Caki2 (cell line): ENCODE results near the gene FAM221B. TPM values are rescaled to one million over a fixed set of nuclear protein-coding genes. Genes with fewer than 3 reads are reported as not detected.
A peak's percentile ranks its signal among the peaks of the same experiment; 100 is the strongest.

Experiments
- DNase-seq: peaks from one replicate; pipeline ENCODE4 v3.0.0-alpha.2; 2015; ENCODE audit warnings: low read depth
- in situ Hi-C: cut with HindIII; loops from 2 replicates; pipeline ENCODE4 v1.10.0; 2016; ENCODE audit warnings: low sequenced_read_pairs, low pct_unique_long_range_greater_than_20kb, mixed read lengths
- total RNA-seq: library from RNA; depleted of rRNA; stranded (reverse); fragments of >200 nt; shearing (Covaris generic); gene quantifications from 2 replicates; pipeline ENCODE4 v1.2.3, GENCODE V29; 2014; ENCODE audit warnings: low replicate concordance

The FAM221B gene
- total RNA-seq, 1 experiment from 2014 or later: not detected

- no peak for DNase-seq
- in situ Hi-C loops: no loop called here
Observed at GRCh38 chr9:35852876-35853865, 24.6 kb upstream of the FAM221B start.

DNA sequence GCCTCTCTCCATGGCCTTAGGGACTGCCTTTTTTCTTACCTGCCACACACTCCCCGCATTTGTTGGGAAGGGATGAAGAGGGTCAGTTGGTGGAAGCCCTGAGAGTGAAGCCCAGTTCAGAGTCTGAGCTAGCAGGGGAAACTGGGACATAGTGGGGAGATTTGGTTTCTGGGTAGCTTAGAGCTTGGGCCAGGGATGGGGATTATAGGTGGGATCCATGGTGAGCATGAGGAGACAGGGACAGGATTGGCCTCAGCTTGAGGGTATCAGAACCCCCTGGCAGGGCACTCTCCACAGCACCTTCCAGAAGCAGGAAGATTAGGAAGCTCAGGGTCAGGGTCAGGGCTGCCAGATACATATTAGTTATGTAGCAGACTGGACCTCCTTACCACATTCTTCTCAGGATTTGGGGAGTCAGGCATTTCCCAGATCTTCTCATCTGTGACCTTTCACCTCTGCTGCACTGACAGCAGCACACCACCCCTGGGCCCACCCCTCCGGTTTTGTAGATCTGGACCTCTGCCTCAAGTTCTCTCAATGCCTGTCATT, 23.8 kb upstream of the FAM221B start:
- in situ Hi-C loops: no loop called here
- no peak for DNase-seq

GRCh38 chr9:35847792-35848572, 19.4 kb upstream of the FAM221B start:
- no peak for DNase-seq
- in situ Hi-C loops: no loop called here

- in situ Hi-C loops: no loop called here
- no peak for DNase-seq
Observed at GRCh38 chr9:35845824-35846771, 17.6 kb upstream of the FAM221B start.

GRCh38 chr9:35844628-35845270, 16.2 kb upstream of the FAM221B start:
- DNase-seq: peak; percentile 31
- in situ Hi-C loops: no loop called here

DNA sequence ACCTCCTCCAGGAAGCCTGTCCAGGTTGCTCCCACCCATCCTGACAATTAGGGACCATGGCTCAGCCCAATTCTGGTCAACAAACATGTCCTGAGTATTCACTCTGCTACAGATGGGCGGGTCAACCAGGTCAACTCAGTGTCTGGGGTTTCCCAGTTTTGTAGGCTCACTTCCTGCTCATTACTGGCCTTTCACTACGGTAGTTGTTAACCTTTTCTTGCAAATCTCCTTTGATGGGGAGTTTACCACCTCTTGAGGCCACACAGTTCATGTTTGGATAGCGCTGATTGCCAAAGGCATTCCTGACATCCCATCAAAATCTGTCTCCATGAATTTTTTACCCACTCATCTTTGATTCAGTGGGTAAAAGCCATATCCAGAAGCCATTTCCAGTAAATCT, 14.3 kb upstream of the FAM221B start:
- in situ Hi-C loops: no loop called here
- no peak for DNase-seq

- DNase-seq: no peak
- in situ Hi-C loops: no loop called here
Observed at GRCh38 chr9:35842020-35842745, 13.7 kb upstream of the FAM221B start.

DNA sequence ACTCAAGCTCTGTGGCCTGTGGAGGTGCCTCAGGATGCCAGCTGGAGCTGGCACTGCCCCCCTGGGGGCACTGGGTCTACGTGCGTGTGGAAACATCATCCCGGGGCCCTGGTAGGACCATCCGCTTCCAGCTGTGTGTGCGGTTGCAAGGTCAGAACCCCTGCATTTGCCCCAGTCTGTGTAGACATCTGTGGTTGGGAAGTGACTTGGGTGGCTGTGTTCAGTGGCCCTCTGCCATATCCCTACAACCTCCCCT, 13.0 kb upstream of the FAM221B start:
- no peak for DNase-seq
- in situ Hi-C loops: no loop called here

DNA sequence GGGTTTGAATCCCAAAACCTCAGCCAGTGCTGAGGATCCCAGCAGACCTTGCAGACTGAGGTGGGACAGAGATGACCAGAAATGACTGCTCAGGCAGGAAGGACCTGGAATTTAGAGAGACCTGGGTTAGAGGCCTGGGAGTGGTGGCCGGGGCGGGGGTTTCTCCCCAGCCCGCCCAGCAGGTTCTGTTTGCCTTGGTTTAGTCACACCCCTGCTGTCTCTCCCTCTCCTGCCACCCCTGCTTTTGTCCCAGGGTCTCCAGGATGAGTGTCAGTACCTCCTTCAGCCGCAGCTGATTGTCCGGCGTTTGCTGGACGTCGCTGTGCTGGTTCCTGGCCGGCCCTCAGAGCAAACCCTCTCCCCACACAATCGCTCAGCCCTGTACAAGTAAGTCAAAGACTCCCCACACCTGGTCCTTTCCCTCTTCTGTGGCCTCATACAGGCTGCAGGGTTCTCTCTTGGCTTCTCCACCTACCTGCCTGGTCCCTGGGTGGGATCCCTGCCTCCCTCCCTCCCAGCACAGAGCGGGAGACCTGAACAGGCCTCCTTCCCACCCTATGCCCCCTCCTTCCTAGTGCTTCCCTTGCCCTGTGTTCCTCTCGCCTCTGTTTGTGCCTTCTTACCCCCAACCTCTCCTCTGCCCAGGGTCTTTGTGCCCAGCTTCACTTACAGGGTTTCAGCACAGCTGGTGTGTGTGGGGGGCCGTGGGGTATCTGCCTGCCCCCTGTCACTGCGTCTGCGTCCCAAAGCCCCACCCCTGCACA, 12.5 kb upstream of the FAM221B start:
- in situ Hi-C loops: no loop called here
- DNase-seq: no peak

- DNase-seq: no peak
- in situ Hi-C loops: no loop called here
Observed at GRCh38 chr9:35839926-35840325, 11.4 kb upstream of the FAM221B start.

- in situ Hi-C loops: no loop called here
- no peak for DNase-seq
Observed at GRCh38 chr9:35836595-35836994, 8.1 kb upstream of the FAM221B start.

DNA sequence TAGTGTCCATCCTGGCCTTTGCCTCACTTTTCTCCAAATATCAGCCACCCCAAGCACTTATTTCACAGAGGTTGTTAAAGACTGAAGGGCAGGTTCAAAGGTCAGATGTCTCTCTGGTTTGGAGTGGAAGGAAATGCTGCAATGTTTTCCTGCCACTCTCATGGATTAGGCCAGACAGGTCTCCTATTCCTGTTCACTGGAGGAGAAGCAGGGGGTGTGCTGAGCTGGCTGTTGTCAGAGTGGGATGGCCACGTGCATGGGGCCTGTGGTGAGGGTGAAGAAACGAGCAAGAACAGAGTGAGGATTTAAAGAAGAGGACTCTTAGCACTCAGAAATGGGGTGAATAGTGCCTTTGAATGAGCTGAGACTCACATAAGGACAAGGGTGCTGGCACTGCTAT, 7.2 kb upstream of the FAM221B start:
- DNase-seq: no peak
- in situ Hi-C loops: no loop called here

DNA sequence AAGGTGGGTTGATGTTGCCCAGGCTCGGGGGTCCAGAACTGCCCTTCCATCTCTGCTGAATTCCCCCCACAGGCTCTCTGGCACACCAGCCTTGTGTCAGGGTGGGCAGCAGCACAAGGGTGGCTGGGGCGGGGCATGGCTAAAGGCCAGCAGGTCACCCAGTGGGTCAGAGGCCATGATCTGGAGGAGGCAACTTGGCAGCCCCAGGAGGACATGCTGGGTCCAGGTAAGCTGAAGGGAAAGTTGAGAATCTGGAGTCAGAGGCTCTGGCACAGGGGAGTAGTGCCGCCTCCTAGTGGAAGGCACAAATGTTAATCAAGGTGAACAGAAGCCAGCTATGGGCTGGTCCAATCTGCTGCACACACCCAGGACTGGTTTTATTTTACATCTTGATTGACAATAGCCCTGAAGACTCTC, 6.7 kb upstream of the FAM221B start:
- no peak for DNase-seq
- in situ Hi-C loops: no loop called here

DNA sequence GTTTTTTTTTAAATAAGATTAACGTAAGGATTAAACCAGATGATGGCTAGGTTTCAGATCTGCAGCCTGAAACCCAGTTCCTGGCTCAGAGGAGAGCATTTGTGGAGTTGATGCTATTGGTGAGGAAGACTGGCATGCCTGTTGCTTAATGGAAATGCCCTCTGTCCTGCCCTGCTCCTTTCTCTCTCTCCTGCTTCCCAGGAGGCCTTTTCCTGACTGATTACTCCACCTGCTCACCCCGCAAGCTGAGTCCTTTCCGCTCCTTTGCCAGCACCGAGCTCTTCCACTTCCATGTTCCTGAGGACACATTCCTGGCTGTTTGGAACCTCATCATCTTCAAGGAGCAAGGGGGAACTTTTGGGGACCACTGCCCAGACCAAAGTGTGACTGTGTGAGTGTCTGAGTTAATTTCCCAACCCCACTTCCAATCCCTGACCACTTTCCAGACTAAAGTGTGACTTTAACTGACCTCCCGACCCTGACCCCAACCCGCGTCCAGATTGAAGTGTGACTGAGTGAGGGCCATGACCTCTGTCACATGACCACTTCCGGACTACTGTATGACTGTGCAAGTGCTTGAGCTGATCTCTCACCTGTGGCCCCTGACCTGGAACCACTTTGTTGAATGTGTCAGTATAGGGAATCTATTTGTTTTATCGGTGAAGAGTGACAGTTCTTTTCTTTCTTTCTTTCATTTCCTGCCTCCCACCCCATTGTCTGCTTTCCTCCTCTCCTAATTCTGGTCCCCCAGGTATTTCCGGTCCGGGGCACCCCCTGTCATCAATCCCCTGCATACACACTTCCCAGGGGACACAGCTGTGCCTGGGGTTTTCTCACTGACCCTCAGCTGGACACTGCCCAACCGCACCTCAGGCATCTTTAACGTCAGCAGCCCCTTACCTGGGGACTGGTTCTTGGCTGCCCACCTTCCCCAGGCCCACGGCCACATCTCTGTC, 6.0 kb upstream of the FAM221B start:
- DNase-seq: no peak
- in situ Hi-C loops: no loop called here

DNA sequence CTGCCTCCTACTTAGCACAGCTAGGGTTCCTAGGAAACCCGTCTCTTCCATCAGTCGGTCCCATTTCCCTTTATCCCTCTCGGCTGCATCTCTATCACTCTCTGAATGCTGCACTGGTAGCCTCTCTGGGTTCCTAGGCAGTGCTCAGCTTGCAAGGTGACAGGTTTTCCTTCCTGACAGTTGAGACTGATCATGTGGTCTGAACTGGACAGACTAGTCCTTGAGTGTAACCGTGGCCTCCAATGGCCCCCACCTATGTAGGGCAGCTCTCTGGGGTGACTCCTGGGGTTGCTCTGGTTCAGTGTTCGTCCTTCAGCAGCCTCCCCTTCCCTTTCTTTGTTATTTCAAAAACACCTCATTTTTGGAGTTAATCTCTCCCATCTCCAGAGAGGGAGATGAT, 4.3 kb upstream of the FAM221B start:
- in situ Hi-C loops: no loop called here
- no peak for DNase-seq

DNA sequence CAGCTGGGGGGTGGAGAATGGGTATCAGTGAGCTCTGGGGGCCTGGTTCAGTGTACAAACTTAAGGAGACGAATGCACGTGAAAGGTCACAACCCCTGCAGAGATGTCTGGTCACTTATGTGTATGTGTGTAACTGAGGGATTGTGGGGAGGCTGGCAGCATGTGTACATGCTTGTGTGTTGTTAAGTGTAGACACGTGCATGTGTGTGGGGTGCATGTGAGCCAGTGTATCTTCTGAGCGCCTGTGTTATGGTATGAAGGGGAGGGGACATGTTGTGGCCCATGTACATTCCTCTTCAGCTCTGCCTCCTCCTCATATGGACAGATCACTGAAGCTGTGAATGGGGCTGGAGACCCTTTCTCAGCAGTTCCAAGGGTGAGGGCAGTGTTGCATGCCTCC, 2.5 kb upstream of the FAM221B start:
- in situ Hi-C loops: no loop called here

More for the DNA sequence above, 2.5 kb upstream of the FAM221B start:
- DNase-seq: no peak
